Stimulated activated CD8-positive, alpha-beta memory T cell treated with anti-CD3 and anti-CD28 coated beads, Interleukin-15, amount 100 ng/mL, for 1 hour (primary cell): ENCODE results near the gene KIF11.
"Not testable (repeated sequence)": the region's sequence is repeated elsewhere in the genome, so short reads cannot be mapped to it uniquely, and the experiment has no call there.

Experiments used
- DNase-seq: peaks from one replicate; pipeline ENCODE4 v3.0.0-alpha.2; 2020; ENCODE audit warnings: low read depth

Gene KIF11

DNA sequence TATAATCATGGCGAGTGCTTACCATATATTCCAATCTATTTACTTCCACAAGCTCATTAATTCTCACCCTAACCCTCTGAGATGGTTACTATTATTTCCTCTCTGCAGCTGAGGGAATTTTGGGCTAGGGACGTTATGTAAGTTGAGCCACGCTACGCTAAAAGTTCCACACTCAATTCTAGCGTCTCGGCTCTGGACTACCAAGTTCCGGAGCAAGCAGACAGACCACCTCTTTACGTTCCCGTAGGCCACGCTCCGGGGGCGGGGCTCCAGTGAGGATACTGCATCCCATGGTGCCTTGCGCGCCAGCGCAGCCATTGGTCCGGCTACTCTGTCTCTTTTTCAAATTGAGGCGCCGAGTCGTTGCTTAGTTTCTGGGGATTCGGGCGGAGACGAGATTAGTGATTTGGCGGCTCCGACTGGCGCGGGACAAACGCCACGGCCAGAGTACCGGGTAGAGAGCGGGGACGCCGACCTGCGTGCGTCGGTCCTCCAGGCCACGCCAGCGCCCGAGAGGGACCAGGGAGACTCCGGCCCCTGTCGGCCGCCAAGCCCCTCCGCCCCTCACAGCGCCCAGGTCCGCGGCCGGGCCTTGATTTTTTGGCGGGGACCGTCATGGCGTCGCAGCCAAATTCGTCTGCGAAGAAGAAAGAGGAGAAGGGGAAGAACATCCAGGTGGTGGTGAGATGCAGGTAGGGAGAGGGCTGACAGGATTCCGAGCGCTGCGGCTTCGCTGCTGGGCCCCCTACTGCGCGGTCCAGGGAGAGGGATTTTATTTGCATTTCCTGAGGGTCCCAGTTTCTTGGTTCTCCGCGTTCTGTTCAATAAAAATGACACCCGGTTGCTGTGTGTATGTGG, at the start of gene KIF11:
Gene KIF11 (plus strand): TSS at position 370 of the 858 bp plus-strand sequence. CDS start 246 bp downstream, at position 616.
- DNase-seq = peak; percentile 95

DNA sequence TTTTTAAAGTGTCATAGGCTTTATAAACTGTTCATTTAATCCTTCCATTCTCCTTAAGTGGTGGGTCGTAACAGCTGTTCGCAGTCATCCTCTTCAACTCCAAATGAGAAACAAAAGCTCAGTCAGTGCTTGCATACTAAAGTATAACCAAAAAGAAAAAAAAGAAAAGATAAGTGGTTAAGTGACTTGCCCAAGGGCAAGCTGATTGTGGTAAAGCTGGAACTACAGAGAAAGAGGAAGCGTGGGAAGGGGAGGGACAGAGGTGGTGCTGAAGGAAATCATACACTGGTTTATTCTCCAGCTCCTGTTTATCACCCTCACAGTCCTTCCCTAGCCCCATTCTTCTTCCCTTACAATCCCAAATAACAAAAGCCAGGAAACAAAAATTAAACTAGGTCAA, 48.6 kb upstream of the KIF11 start:
- DNase-seq = no peak

DNA sequence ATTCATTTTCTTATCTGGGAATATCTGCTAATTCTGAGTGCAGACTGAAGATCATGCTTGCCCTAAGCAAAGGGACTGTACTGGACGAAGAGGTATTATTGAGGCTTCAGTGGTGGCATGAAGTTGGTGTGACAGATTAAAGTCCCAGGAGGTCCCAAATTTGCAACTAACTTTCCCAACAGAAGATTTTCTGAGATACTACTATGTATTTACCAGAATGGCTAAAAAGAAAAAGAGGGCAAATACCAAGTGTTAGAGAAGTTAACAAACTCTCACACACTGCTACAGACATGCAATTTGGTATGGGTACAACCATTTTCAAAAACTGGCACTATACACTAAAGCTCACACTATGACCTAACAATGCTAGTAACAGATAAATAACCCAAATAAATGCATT, 47.4 kb upstream of the KIF11 start:
- DNase-seq = no peak

DNA sequence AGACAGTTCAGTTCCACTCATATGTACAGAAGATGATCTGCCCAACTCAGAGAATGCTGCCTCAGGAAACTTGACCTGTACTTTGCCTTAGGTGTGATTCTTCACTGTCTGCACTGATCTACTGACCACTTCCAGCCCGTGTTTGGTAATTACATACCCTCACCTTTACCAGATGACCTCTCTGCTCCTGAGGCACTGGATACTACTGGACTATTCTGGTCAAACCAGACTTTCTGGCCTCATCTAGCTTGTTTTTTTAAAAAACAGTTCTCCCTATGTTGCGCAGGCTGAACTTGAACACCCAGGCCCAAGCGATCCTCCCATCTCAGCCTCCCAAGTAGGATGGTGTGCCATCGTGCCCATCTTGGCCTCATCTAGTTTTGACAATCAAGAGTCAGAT, 45.3 kb upstream of the KIF11 start:
- DNase-seq = no peak

DNA sequence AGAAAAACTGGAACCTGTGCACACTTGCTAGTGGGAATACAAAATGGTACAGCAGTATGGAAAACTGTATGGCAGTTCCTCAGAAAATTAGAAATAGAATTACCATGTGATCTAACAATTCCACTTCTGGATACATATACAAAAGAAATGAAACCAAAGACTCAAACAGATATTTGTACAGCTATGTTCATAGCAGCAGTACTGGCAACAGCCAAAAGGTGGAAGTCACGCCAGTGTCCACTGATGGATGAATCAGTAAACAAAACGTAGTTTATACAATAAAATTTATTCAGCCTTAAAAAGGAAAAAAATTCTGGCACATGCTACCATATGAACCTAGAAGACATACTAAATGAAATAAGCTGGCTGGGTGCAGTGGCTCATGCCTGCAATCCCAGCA, 42.0 kb upstream of the KIF11 start:
- no peak for DNase-seq

DNA sequence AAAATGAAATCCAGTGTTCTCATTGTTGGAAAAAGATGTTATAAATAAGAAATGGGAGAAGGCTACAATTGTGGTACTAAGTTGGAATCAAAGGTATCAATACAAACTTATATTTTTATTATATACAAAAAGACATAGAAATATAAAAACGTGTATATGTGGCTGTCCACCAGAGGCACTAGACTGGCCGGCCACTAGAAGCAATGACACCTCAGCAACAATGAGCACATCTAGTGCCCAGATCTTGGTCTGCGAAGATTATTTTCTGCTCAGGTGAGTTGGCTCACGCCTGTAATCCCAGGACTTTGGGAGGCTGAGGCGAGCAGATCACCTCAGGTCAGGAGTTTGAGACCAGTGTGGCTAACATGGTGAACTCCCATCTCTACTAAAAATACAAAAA, 40.6 kb upstream of the KIF11 start:
- DNase-seq = no peak

DNA sequence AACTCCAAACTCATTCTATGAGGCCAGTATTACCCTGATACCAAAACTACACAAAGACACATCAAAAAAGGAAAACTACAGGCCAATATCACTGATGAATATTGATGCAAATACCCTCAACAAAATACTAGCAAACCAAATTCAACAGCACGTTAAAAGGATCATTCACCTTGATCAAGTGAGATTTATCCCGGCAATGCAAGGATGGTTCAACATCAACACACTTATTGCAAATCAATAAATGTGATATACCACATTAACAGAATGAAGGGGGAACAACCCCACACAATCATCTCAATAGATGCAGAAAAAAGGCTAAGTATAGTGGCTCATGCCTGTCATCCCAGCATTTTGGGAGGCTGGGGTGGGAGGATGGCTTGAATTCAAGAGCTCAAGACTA, 39.0 kb upstream of the KIF11 start:
- no peak for DNase-seq

DNA sequence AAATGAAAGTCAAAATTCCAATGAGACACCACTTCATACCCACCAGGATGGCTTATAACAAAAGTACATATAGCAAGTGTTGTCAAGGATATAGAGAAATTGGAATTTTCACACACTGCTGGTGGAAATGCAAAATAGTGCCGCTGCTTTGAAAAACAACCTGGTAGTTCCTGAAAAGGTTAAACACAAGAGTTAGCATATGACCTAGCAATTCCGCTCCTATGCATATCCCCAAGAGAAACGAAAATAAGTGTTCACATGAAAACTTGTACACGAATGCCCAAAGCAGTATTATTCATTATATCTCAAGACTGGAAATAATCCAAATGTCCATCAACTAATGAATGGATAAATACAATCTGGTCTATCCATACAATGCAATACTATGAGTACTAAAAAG, 33.9 kb upstream of the KIF11 start:
- no peak for DNase-seq

DNA sequence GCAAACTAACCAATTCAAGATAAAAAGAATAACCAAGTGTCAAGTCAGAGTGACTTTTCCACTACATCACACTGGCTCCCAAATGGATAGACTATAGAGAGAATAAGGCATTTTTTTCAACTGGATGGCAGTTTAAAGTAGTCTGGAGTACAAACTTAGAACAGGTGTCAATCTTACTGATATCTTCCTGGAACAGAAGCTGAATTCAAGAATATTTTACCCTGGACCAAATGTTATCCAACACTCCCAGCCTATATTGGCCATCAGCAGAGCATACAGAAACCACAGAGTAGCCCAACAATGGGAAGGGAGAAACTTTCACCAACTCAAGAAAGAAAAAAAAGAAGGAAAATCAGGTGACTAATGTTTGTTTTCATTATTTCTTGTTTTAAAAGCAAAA, 30.5 kb upstream of the KIF11 start:
- DNase-seq = no peak

DNA sequence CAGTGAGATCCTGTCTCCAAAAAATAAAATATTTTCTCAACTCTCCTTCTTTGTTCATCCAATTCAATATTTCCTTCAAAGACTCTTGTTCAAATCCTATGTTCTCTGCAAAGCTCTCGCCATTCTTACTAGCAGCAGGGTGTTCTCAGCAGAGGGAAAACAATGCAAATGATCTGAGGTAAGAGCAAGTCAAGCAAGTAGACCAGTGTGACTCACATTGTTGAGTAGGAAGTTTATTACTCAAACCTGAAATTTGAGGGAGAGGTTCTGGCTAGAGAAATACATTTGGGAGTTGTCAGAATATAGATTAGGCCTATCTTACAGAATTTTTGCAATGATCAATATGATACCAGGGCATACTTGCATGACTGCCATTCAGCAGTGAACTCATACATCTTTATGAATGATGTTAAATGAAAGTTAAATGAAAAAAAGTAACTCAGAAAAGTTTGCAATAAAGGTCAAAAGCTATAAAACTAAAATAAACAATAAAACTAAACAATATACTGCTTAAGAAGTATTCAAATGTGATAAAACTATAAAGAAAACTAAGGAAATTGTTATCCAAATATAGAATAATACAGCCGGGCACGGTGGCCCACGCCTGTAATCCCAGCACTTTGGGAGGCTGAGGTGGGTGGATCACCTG, 24.9 kb upstream of the KIF11 start:
- DNase-seq = no peak

DNA sequence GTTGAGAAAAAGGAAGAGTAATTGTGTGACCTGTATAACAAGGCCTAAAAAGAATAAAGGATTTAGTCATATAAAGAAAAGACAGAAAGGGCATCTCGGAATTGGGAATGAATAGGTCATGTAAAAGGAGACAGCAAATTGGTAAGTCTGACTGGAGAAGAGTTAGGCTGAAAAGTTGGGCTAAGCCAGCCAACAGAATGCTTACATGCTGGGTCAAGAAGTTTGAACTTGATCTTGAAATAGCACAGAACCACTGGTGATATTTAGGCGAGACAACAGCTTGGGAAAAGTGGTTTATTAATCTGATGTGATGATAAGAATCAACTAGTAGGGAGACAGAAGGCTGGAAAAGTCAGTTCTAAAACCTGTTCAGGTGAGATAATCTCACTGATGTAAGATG, 23.9 kb upstream of the KIF11 start:
- no peak for DNase-seq

DNA sequence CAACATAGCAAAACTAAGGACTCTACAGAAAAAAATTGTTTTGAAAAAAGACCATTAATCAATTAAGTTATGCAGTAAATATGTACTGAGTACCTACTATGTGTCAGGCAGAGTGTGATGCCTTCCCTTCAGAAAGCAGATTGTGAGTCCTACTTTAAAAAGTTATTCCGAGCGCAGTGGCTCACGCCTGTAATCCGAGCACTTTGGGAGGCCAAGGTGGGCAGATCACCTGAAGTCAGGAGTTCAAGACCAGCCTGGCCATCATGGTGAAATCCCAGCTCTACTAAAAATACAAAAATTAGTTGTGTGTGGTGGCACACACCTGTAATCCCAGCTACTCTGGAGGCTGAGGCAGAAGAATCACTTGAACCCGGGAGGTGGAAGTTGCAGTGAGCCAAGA, 23.3 kb upstream of the KIF11 start:
- not testable (repeated sequence) for DNase-seq

DNA sequence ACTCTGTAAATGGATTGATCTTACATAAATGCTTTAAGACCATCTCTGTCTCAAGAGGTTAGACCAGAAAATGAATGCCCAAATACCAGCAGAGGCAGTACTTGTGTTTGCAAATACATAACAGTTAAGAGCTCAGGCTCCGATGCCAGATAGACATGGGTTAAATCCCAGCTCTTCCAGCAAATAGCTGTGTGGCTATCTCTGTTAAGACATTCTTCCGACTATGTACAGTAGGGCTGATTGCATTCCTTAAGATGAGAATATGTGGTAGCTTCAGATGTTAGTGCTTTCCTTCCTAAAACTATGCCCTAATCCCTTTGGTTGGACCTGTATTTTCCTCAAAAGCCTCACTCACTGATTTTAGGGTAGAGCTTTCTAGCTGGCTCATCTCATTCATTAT, 21.3 kb upstream of the KIF11 start:
- no peak for DNase-seq

DNA sequence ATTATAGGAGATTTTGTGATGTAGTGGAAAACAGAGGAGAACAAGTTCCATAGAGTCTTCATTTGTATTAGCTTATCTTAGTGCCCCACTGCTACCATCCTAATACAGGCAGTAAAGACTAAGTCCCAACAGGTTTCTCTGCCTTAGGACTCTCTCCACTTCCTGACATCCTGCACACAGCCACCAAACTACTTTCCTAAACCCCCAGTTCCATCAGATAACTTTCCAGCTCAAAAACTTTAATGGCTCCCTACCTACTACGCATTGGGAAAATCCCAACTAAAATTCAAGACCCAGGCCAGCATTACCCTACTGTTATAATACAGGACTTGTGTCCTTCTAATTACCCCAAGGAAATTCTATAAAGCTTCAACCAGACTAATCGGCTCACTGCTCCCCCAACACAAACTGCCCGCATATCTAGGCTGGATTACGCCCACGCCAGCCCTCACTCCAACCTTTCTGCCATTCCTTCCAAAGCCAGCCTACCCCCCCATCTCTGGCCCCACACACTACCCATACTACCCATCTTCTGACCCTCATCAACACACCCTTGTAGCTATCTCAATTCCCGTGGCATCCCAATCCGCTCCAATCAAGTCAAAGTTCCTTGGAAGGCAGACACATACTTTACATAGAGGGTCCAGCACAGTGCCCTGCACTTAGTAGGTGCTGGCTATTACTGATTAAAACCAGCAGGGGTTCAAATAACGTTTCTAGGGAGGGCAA, 20.4 kb upstream of the KIF11 start:
- DNase-seq = no peak

DNA sequence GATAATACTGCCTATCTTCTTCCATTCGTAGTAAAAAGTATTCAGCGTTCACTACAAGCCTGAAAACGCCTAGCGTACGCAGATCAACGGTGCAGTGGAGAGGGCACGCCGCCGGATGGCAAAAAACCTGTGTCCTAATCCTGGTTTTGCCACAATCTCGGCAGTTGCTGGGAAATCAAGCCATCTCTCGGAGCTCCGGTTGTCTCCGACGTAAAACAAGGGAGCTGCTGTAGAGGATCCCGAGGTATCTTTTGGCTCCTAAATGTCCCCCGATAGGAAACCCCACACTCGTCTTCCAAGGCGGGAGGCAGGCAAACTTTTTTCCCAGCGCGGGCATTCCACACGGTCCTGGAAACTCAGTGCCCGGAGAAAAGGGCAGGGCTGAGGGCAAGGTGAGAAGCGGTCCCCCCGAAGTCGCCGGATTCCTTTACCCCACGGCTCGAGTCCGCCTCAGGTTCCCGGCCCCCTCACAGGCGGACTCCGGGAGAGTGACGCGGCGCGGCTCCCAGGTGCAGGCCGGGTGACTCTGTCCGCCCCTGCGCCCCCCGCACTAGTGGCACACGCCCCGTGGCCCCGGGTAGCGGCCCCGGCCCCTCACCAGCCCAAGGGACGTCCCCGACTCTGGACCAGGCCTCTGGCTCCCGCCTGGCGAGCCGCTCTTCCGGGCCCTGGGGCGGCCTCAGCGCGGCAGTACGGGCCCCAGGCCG, 19.7 kb upstream of the KIF11 start:
- no peak for DNase-seq

DNA sequence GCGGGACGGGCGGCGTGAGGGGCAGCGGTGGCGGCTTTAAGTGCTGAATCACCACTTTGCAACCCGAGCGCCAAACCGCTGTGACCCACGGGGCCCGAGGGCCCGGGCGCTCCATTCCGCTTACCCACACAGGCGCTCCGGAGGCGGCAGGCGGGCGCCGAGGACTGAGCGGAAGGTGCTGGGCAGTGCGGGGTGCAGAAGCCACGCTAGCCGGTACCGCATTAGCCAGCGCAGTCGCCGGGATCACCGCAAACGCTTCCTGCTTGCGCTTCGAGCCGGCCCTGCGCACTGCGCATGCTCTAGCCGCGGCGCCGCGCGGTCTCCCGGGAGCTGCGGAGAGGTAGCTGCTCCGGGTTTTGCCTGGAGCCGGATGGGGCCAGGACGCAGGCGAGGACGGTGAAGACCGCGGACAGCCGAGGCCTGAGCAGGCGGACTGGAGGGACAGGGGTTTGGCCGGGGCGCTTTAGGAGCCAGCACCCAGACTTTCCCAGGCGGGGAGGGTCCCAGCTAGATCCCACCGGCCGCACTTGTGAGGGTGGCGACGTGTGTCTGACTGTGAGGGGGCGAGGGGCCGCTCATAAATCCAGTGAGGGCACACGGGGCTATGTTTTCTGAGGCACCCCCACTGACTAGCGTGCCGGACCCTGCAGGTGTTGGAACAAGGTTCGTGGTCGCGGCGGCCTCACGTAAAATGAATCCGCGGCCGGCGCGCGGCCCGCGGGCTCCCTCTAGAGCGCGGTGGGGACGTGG, 19.0 kb upstream of the KIF11 start, which contains the start of gene IDE:
Gene IDE (minus strand): TSS at position 296 of the 750 bp plus-strand sequence. CDS start 74 bp downstream, at position 222.
- DNase-seq = peak; percentile 43

DNA sequence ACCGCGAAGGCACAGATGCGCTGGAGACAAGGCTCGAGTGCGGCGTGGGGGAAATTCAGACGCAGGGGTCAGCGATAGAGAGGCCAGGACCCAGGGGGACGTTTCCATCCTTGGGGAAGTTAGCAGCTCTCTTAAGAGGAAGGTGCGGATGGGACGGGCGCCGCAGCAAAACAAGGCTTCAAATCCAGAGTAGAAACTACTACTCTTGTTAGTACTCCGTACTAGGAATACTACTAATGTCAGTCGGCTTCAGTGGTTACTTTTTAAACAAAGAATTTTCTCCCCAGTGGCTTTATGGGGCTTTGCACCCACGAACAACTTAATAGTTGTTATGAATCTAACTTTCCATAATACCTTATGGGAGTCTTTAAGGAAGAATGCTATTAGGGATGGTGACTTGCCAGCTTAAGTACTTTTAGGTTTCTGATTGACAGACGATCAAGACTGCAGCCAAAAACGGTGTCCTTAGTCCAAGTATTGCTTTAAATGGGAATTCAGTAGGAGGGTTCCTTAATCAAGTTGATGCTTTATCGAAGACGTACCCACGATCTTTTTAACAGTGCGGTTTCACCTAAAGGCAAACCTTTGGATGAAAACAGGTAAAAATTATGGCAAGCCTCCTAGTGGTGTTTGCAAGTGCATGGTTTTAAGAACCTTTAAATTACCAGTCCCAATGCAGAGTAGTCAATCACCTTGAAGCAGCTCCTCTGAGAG, 18.2 kb upstream of the KIF11 start:
- no peak for DNase-seq

DNA sequence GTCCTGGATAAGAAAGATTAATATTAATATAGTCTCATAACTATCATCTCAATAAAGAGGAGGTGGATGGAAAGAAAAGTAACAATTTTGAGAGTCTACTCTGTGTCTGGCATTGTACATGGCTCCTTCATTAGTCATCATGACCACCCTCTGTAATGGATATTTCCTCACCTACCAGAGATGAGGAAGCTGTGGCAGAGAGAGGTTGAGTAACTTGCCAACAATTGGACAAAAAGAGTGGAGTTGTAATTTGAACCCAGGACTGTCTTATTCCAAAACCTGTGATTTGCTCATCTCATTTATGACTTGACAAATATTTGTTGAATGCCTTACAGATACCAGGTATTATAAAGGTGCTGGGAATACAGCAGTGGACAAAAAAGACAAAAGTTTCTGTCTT, 17.0 kb upstream of the KIF11 start:
- no peak for DNase-seq

DNA sequence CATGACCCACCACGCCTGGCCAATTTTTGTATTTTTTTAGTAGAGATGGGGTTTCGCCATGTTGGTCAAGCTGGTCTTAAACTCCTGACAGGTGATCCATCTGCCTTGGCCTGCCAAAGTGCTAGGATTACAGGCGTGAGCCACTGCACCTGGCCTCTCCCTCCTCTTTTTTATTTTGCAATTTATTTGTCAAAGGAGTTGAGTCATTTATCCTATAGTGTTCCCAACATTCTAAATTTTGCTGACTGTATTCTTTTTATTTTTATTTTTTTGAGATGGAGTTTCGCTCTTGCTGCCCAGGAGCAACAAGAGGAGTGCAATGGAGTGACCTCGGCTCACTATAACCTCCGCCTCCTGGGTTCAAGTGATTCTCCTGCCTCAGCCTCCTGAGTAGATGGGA, 10.6 kb upstream of the KIF11 start:
- not testable (repeated sequence) for DNase-seq

DNA sequence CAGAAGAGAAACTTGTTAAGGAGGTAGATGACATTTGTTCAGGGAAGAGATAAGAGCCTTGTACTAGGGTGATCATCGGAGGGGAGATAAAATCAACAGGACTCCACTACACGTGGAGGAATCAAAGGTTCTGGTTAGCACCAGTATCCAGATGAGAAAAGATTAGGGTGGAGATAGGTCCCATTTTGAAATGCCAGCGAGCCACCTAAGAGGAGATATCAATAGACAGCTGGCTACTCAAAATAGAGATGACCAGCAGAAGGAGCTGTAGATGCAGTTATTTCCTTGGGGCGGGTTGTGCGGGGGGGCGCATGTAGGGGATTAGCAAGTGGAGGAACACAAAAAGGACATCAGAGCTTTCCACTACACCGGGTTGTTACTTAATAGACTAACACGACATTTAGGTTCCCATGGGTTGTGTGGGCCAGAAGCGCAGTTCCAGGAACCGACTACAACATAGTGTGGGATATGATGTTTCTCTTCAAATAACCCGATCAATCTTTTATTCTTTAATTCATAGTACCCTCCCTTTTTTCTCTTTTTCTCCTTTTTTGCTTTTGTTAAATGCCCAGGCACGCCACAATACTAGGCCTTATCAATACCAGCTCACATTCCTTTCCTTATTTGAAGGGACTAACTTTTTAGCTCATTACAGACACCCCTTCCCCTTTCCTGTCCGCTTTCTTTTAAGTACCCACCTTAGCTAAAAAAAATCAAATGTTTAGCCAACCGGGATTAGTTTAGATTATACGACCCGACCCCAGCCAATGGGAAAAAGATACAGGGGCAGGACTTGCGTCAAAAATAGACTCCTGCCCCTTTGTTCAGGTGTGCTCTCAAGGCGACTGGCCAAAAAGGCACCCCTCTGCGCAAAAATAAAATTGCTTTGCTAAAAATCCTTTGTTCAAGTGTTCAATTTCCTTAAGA, 2.0 kb upstream of the KIF11 start:
- DNase-seq = no peak
